ENCODE results near the gene PDE4D. TPM values are rescaled to one million over a fixed set of nuclear protein-coding genes. Genes with fewer than 3 reads are reported as not detected.

The PDE4D gene
- total RNA-seq, 4 donors from 2014 or later, result 14.7 to 36.3 (median 24.7) TPM

DNA sequence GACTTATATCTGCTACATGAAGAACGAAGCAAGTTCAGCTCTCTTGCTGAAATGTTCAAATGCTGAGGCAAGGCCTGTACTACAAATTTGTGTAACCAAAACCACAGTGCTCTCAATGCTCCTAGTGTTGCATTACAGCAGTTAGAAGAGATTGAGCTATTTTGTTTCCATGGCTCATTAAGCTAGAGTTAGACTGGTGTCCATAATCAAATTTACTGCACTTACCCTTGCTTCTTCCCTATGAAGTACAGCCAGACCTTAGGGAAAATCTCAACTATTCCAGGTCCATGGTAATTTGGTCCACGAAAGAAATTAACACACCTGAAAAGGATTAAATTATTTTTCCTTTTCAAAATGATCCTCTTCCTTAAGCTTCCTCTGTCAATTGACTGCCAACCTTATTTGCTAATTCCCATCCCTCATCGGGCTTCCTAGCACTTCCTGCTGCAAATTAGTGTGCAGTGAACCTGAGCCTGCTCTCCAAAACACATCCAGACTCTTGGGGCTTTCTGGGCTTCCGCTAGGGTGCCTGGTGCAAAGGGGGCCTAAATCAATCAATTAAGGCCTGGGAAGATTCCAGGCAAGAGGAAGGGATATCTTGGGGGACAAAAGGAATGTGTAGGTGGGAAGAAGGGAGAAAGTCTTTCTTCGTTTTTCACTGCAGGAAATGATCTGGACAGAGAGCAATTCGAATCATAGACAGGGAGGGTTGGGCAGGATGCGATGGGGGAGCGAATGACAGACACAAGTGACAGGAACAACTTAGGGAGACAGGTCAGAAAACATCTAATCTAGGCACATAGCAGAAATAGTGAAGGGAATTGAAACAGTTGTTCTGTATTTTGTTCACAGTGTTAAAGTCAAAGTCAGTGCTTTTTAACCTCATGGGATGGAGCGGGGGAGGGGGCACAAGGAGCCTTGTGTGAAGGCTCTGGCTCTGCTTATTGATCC is 768.2 kb downstream of the PDE4D start:
- H3K27ac ChIP-seq, result peak overlapping the region; percentile 90 to 99 (median 96)
- no peak for TF ChIP-seq POLR2A (IDR thresholded peaks at IDR 0.05)
- WGBS, 2 donors, result 65 to 72% methylated on average over 9 of the region's 9 CpGs
- H3K4me3 ChIP-seq (replicated peaks in 1 of 3), result no peak overlapping the region
- intact Hi-C loops (cut with DNase I), result loop anchor here (2.0 kb wide), 1 partner anchor 14 kb away; no protein-coding TSS in a partner anchor
- DNase-seq, result peak; percentile 15 to 24
- H3K4me1 ChIP-seq, result peaks cover 33 to 50% of the 10 kb centered on the region in 2 donors
- H3K9me3 ChIP-seq, result no peaks in the 10 kb centered on the region
- H3K27me3 ChIP-seq, result no peaks in the 10 kb centered on the region
- no peaks in the 10 kb centered on the region for H3K36me3 ChIP-seq

- Histone ChIP-seq H3K36me3 (no peaks in the 10 kb centered on the region), H3K4me1 (peaks cover 33 to 50% of the 10 kb centered on the region in 2 donors), H3K9me3 (no peaks in the 10 kb centered on the region), H3K4me3 (replicated peaks in 1 of 3) (no peak overlapping the region), H3K27ac (peak overlapping the region in 2 of 3 donors; percentile 96 to 99), H3K27me3 (no peaks in the 10 kb centered on the region)
- TF ChIP-seq, protein P1, sequence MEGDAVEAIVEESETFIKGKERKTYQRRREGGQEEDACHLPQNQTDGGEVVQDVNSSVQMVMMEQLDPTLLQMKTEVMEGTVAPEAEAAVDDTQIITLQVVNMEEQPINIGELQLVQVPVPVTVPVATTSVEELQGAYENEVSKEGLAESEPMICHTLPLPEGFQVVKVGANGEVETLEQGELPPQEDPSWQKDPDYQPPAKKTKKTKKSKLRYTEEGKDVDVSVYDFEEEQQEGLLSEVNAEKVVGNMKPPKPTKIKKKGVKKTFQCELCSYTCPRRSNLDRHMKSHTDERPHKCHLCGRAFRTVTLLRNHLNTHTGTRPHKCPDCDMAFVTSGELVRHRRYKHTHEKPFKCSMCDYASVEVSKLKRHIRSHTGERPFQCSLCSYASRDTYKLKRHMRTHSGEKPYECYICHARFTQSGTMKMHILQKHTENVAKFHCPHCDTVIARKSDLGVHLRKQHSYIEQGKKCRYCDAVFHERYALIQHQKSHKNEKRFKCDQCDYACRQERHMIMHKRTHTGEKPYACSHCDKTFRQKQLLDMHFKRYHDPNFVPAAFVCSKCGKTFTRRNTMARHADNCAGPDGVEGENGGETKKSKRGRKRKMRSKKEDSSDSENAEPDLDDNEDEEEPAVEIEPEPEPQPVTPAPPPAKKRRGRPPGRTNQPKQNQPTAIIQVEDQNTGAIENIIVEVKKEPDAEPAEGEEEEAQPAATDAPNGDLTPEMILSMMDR (IDR thresholded peaks at IDR 0.05), result no peak
- peak in 1 of 2 donors; percentile 22 for TF ChIP-seq POLR2A (IDR thresholded peaks at IDR 0.05)
- intact Hi-C loops (cut with DNase I), result loop anchor here (2.0 to 5.0 kb wide), 2 partner anchors 13 to 82 kb away; no protein-coding TSS in a partner anchor
- DNase-seq, result no peak
- WGBS, 2 donors, result 60 to 66% methylated on average over 5 of the region's 5 CpGs
Observed at GRCh38 chr5:59123595-59124561, 769.6 kb downstream of the PDE4D start.

DNA sequence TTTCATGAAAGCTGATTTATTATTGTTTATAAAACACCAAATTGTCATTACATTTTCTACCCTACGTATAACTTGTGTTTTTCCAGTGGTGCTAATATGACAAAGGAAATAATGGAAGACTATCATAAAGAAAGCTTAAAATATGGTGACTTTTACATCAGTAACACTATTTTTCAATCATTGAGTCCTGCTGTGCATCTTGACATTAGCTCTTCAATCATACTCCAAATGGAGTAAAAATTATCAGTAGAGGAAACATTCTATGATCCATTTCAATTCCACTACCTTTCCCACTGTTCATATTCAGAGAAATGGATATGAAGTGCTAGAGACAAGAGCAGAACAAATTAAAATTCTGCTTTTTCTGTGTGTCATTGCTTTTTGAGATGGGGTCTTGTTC is 774.0 kb downstream of the PDE4D start:
- intact Hi-C loops (cut with DNase I), result no loop called here
- 97 to 98% methylated on average over 1 of the region's 1 CpG for WGBS, 2 donors
- Histone ChIP-seq H3K4me1 (peaks cover 5 to 16% of the 10 kb centered on the region in 2 donors), H3K4me3 (replicated peaks in 1 of 3) (no peak overlapping the region), H3K27ac (no peak overlapping the region), H3K36me3 (no peaks in the 10 kb centered on the region), H3K27me3 (no peaks in the 10 kb centered on the region), H3K9me3 (no peaks in the 10 kb centered on the region)
- no peak for TF ChIP-seq POLR2A (IDR thresholded peaks at IDR 0.05)
- TF ChIP-seq, protein P1 (IDR thresholded peaks at IDR 0.05), result no peak
- no peak for DNase-seq

GRCh38 chr5:59117320-59117719 is 776.2 kb downstream of the PDE4D start:
- TF ChIP-seq, protein P1 (IDR thresholded peaks at IDR 0.05), result no peak
- TF ChIP-seq POLR2A (IDR thresholded peaks at IDR 0.05), result no peak
- Histone ChIP-seq H3K4me3 (replicated peaks in 1 of 3) (no peak overlapping the region), H3K36me3 (no peaks in the 10 kb centered on the region), H3K4me1 (no peaks in the 10 kb centered on the region), H3K27me3 (no peaks in the 10 kb centered on the region), H3K9me3 (no peaks in the 10 kb centered on the region), H3K27ac (no peak overlapping the region)
- WGBS, 2 donors, result 89 to 90% methylated on average over 3 of the region's 3 CpGs
- no peak for DNase-seq
- intact Hi-C loops (cut with DNase I), result no loop called here

- DNase-seq, result no peak
- intact Hi-C loops (cut with DNase I), result no loop called here
- no peaks in the 10 kb centered on the region for H3K36me3 ChIP-seq
- H3K9me3 ChIP-seq, result no peaks in the 10 kb centered on the region
- WGBS, 2 donors, result 85 to 89% methylated on average over 11 of the region's 11 CpGs
- H3K27me3 ChIP-seq, result no peaks in the 10 kb centered on the region
- H3K4me1 ChIP-seq, result no peaks in the 10 kb centered on the region
- TF ChIP-seq POLR2A (IDR thresholded peaks at IDR 0.05), result no peak
- TF ChIP-seq, protein P1 (IDR thresholded peaks at IDR 0.05), result no peak
- H3K27ac ChIP-seq, result no peak overlapping the region
- H3K4me3 ChIP-seq (replicated peaks in 1 of 3), result no peak overlapping the region
Observed at GRCh38 chr5:59116231-59116865, 777.2 kb downstream of the PDE4D start.
